ENCODE data around the gene TNFRSF4.

Gene TNFRSF4

GRCh38 chr1:1223321-1223720 lies 9.4 kb upstream of the TNFRSF4 start:
- DNase-seq (ENCODE audit: low read depth) = no peak

DNA sequence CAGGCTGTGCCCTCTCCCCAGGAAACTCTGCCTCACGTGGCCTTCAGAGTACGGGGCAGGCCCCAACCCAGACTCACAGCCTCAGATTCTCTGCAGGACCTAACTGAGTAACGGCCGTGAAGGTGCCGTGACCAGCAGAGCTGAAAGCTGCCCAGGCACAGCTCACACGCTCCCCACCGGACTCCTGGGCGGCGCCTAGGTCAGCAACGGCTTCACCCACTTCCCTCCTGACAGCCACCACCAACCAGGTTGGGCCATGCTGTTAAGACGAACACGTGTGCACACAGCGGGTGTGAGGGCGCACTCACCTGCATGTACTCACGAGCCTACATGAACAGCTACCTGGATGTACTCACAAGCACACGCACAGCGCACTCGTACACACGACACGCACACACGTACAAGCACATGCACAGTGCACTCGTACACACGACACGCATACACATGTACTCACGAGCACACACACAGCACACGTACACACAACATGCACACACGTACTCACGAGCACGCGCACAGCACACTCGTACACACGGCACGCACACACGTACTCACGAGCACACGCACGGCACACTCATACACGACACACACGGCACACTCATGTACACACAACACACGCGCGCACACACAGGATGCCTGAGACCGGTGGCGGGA lies 8.7 kb upstream of the TNFRSF4 start:
- no peak overlapping the region for H3K4me3 ChIP-seq (ENCODE audit: low read depth, low read length)
- DNase-seq (ENCODE audit: low read depth) = no peak
- no peak for TF ChIP-seq MYC (IDR thresholded peaks at IDR 0.05; ENCODE audit: low read depth, low read length)
- TF ChIP-seq, protein P1, sequence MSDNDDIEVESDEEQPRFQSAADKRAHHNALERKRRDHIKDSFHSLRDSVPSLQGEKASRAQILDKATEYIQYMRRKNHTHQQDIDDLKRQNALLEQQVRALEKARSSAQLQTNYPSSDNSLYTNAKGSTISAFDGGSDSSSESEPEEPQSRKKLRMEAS (IDR thresholded peaks at IDR 0.05; ENCODE audit: low read depth, low read length) = no peak

More at GRCh38 chr1:1223321-1223720, 9.4 kb upstream of the TNFRSF4 start:
- H3K4me3 ChIP-seq (ENCODE audit: low read depth, low read length) = no peak overlapping the region
- no peak for TF ChIP-seq MYC (IDR thresholded peaks at IDR 0.05; ENCODE audit: low read depth, low read length)
- TF ChIP-seq, protein P1 (IDR thresholded peaks at IDR 0.05; ENCODE audit: low read depth, low read length) = no peak
- TF ChIP-seq POLR2A (IDR thresholded peaks at IDR 0.05; ENCODE audit: extremely low read depth, insufficient read length) = no peak
- TF ChIP-seq, protein P2, sequence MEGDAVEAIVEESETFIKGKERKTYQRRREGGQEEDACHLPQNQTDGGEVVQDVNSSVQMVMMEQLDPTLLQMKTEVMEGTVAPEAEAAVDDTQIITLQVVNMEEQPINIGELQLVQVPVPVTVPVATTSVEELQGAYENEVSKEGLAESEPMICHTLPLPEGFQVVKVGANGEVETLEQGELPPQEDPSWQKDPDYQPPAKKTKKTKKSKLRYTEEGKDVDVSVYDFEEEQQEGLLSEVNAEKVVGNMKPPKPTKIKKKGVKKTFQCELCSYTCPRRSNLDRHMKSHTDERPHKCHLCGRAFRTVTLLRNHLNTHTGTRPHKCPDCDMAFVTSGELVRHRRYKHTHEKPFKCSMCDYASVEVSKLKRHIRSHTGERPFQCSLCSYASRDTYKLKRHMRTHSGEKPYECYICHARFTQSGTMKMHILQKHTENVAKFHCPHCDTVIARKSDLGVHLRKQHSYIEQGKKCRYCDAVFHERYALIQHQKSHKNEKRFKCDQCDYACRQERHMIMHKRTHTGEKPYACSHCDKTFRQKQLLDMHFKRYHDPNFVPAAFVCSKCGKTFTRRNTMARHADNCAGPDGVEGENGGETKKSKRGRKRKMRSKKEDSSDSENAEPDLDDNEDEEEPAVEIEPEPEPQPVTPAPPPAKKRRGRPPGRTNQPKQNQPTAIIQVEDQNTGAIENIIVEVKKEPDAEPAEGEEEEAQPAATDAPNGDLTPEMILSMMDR (IDR thresholded peaks at IDR 0.05; ENCODE audit: low read depth, low read length) = no peak

DNA sequence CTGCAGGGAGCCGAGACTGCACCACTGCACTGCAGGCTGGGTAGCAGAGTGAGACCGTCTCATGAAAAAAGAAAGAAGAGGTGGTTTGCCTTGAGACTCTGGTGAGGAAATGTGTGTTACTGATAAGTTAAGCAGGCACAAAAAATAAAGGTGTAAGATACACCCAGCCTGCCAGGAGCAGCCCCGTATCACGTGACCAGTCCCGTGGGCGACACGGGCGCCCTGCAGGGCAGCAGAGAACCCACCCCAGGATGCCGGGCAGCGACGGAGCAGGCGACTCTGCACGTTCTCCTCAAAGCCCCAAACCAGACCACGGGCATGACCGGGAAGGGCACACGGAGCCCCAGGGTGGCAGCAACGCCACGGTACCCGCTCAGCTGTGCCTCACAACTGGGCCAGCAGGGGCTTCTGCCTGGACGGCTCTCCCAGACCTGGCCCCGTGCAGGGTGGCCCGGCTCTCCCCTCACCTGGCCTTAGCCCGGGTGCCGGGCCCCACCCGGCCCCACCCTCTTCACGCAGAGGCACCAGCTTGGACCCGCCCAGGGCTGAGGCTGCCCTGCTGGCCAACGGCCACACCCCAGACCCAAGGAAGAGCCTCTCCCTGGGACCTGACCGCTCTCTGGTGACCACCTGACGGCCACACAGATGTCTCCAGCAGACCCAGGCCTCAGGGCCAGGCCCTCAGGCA lies 8.1 kb upstream of the TNFRSF4 start:
- TF ChIP-seq POLR2A (IDR thresholded peaks at IDR 0.05; ENCODE audit: extremely low read depth, insufficient read length) = no peak
- TF ChIP-seq, protein P1 (IDR thresholded peaks at IDR 0.05; ENCODE audit: low read depth, low read length) = no peak
- no peak for TF ChIP-seq MYC (IDR thresholded peaks at IDR 0.05; ENCODE audit: low read depth, low read length)
- TF ChIP-seq, protein P2 (IDR thresholded peaks at IDR 0.05; ENCODE audit: low read depth, low read length) = no peak
- no peak for DNase-seq (ENCODE audit: low read depth)
- H3K4me3 ChIP-seq (ENCODE audit: low read depth, low read length) = no peak overlapping the region

GRCh38 chr1:1220197-1220596 lies 6.2 kb upstream of the TNFRSF4 start:
- DNase-seq (ENCODE audit: low read depth) = no peak
- no peak overlapping the region for H3K4me3 ChIP-seq (ENCODE audit: low read depth, low read length)
- TF ChIP-seq MYC (IDR thresholded peaks at IDR 0.05; ENCODE audit: low read depth, low read length) (no peak), POLR2A (IDR thresholded peaks at IDR 0.05; ENCODE audit: extremely low read depth, insufficient read length) (no peak)
- TF ChIP-seq, protein P2 (IDR thresholded peaks at IDR 0.05; ENCODE audit: low read depth, low read length) = no peak
- TF ChIP-seq, protein P1 (IDR thresholded peaks at IDR 0.05; ENCODE audit: low read depth, low read length) = no peak

GRCh38 chr1:1219341-1219740 lies 5.4 kb upstream of the TNFRSF4 start:
- no peak for DNase-seq (ENCODE audit: low read depth)
- H3K4me3 ChIP-seq (ENCODE audit: low read depth, low read length) = no peak overlapping the region
- TF ChIP-seq, protein P1 (IDR thresholded peaks at IDR 0.05; ENCODE audit: low read depth, low read length) = no peak
- TF ChIP-seq MYC (IDR thresholded peaks at IDR 0.05; ENCODE audit: low read depth, low read length) (no peak), POLR2A (IDR thresholded peaks at IDR 0.05; ENCODE audit: extremely low read depth, insufficient read length) (no peak)
- TF ChIP-seq, protein P2 (IDR thresholded peaks at IDR 0.05; ENCODE audit: low read depth, low read length) = no peak

- TF ChIP-seq, protein P1 (IDR thresholded peaks at IDR 0.05; ENCODE audit: low read depth, low read length) = no peak
- TF ChIP-seq MYC (IDR thresholded peaks at IDR 0.05; ENCODE audit: low read depth, low read length) (no peak), POLR2A (IDR thresholded peaks at IDR 0.05; ENCODE audit: extremely low read depth, insufficient read length) (no peak)
- TF ChIP-seq, protein P2 (IDR thresholded peaks at IDR 0.05; ENCODE audit: low read depth, low read length) = no peak
- DNase-seq (ENCODE audit: low read depth) = no peak
- no peak overlapping the region for H3K4me3 ChIP-seq (ENCODE audit: low read depth, low read length)
Measured at GRCh38 chr1:1218524-1219200, 4.7 kb upstream of the TNFRSF4 start.

Data from NB4 (cell line).